Common myeloid progenitor, CD34-positive (primary cell): ENCODE data around the gene UCK1.

ENCODE experiments used
- CTCF ChIA-PET: fragments of 350-600 bp; sonication (Branson Sonifier 250); formaldehyde crosslinking; loops from one replicate; lab custom pipeline; 2021; ENCODE audit warnings: antibody characterized with exemption; lab: Charles Lee
- POLR2A ChIA-PET: fragments of 350-600 bp; sonication (Branson Sonifier 250); formaldehyde crosslinking; loops from one replicate; lab custom pipeline; 2021; ENCODE audit warnings: antibody characterized with exemption; lab: Charles Lee
- DNase-seq, 3 donors: peaks; one replicate each; pipeline versions ENCODE4 v3.0.0 to v3.0.0-alpha.2; 2013
- H3K27ac ChIP-seq, 2 experiments: 1 replicate in 1 of 2; 2 replicates in 1 of 2; pipeline ENCODE4 v1.7.0; 2013; ENCODE audit warnings: inconsistent platforms in 2 of 2, low read length in 2 of 2, mild to moderate bottlenecking in 2 of 2, low read depth in 1 of 2, moderate library complexity in 1 of 2; ENCODE audit not compliant: severe bottlenecking in 2 of 2, insufficient read depth in 1 of 2, poor library complexity in 1 of 2
- H3K27me3 ChIP-seq, 5 experiments: replicated peaks in 2 of 5; 1 replicate in 3 of 5; 2 replicates in 2 of 5; pipeline versions ENCODE4 v1.6.1 to v1.7.0; 2013; ENCODE audit warnings: low read length in 4 of 5, mild to moderate bottlenecking in 2 of 5, moderate library complexity in 2 of 5, inconsistent platforms in 1 of 5; ENCODE audit not compliant: insufficient read depth in 5 of 5, control insufficient read depth in 4 of 5
- H3K36me3 ChIP-seq, 4 experiments: 1 replicate in 2 of 4; 2 replicates in 2 of 4; pipeline versions ENCODE4 v1.6.1 to v1.7.0; 2013; ENCODE audit warnings: low read length in 3 of 4, control low read depth in 1 of 4, mild to moderate bottlenecking in 1 of 4; ENCODE audit not compliant: control insufficient read depth in 4 of 4, insufficient read depth in 4 of 4
- H3K4me1 ChIP-seq, 4 experiments: 1 replicate in 3 of 4; 2 replicates in 1 of 4; pipeline versions ENCODE4 v1.6.1 to v1.7.1; 2013; ENCODE audit warnings: low read length in 3 of 4, mild to moderate bottlenecking in 3 of 4, control low read depth in 1 of 4, inconsistent platforms in 1 of 4, moderate library complexity in 1 of 4; ENCODE audit not compliant: control insufficient read depth in 4 of 4, insufficient read depth in 4 of 4; ENCODE audit errors: control extremely low read depth in 1 of 4
- H3K4me3 ChIP-seq, 7 experiments: 1 replicate in 4 of 7; 2 replicates in 3 of 7; pipeline versions ENCODE4 v1.5.1 to v1.7.0; 2013; ENCODE audit warnings: mild to moderate bottlenecking in 7 of 7, low read length in 6 of 7, moderate library complexity in 6 of 7, inconsistent platforms in 2 of 7, low read depth in 2 of 7, control low read depth in 1 of 7; ENCODE audit not compliant: insufficient read depth in 4 of 7, control insufficient read depth in 1 of 7; ENCODE audit errors: extremely low read depth in 1 of 7
- H3K9me3 ChIP-seq, 5 experiments: 1 replicate in 4 of 5; 2 replicates in 1 of 5; pipeline versions ENCODE4 v1.6.1 to v1.7.1; 2013; ENCODE audit warnings: low read length in 4 of 5, mild to moderate bottlenecking in 2 of 5, inconsistent platforms in 1 of 5, low read depth in 1 of 5, moderate library complexity in 1 of 5; ENCODE audit not compliant: control insufficient read depth in 4 of 5, insufficient read depth in 2 of 5; ENCODE audit errors: control extremely low read depth in 1 of 5
- WGBS: methylation state at CpG from one replicate; pipeline ENCODE4 v1.1.5; 2013; ENCODE audit not compliant: insufficient coverage; 5-methylcytosine and 5-hydroxymethylcytosine counted together

UCK1 gene

GRCh38 chr9:131499254-131499767, 31.8 kb downstream of the UCK1 start:
- Histone ChIP-seq H3K27me3 (no peaks in the 10 kb centered on the region), H3K36me3 (peaks cover 9 to 60% (median 52%) of the 10 kb centered on the region in 4 experiments), H3K4me1 (peaks cover 0 to 28% (median 19%) of the 10 kb centered on the region in 4 experiments), H3K9me3 (no peaks in the 10 kb centered on the region), H3K4me3 (no peak overlapping the region), H3K27ac (no peak overlapping the region)
- DNase-seq, result no peak
- ChIA-PET CTCF (interaction anchor here (0.7 kb wide), 1 partner anchor 11 kb away, joined by 4 read pairs; no protein-coding TSS in a partner anchor), POLR2A (interaction anchor here (0.9 kb wide), 1 partner anchor 19 kb away, joined by 3 read pairs; no protein-coding TSS in a partner anchor)
- WGBS, result 95% methylated on average over 7 of the region's 7 CpGs

- peaks cover 16 to 84% (median 73%) of the 10 kb centered on the region in 4 experiments for H3K36me3 ChIP-seq
- CTCF ChIA-PET, result interaction anchor here (1.4 kb wide), 3 partner anchors 9 to 95 kb away, joined by 3 read pairs; no protein-coding TSS in a partner anchor
- H3K27me3 ChIP-seq, result no peaks in the 10 kb centered on the region
- no peak overlapping the region for H3K4me3 ChIP-seq
- H3K4me1 ChIP-seq, result peaks cover 0 to 9% (median 4%) of the 10 kb centered on the region in 4 experiments
- DNase-seq, result no peak
- H3K27ac ChIP-seq, result no peak overlapping the region
- WGBS, result 92% methylated on average over 9 of the region's 10 CpGs
- no peaks in the 10 kb centered on the region for H3K9me3 ChIP-seq
- POLR2A ChIA-PET, result no interaction called here
These were observed 34.1 kb downstream of the UCK1 start for GRCh38 chr9:131496844-131497405.

GRCh38 chr9:131495785-131496184, 35.3 kb downstream of the UCK1 start:
- POLR2A ChIA-PET, result no interaction called here
- no peak for DNase-seq
- CTCF ChIA-PET, result interaction anchor here (0.6 kb wide), 1 partner anchor 32 kb away, joined by 8 read pairs; no protein-coding TSS in a partner anchor
- H3K36me3 ChIP-seq, result peaks cover 20 to 95% (median 83%) of the 10 kb centered on the region in 4 experiments
- 97% methylated on average over 22 of the region's 22 CpGs for WGBS
- peaks cover 0 to 1% (median under 1%) of the 10 kb centered on the region in 4 experiments for H3K4me1 ChIP-seq
- H3K27me3 ChIP-seq, result no peaks in the 10 kb centered on the region
- H3K9me3 ChIP-seq, result no peaks in the 10 kb centered on the region
- no peak overlapping the region for H3K4me3 ChIP-seq
- no peak overlapping the region for H3K27ac ChIP-seq

- H3K9me3 ChIP-seq, result no peaks in the 10 kb centered on the region
- DNase-seq, result no peak
- H3K36me3 ChIP-seq, result peaks cover 26 to 99% (median 87%) of the 10 kb centered on the region in 4 experiments
- H3K27me3 ChIP-seq, result no peaks in the 10 kb centered on the region
- WGBS, result 99% methylated on average over 22 of the region's 22 CpGs
- H3K4me3 ChIP-seq, result no peak overlapping the region
- H3K27ac ChIP-seq, result no peak overlapping the region
- ChIA-PET POLR2A (no interaction called here), CTCF (no interaction called here)
- no peaks in the 10 kb centered on the region for H3K4me1 ChIP-seq
These were observed 36.7 kb downstream of the UCK1 start for GRCh38 chr9:131494296-131494870.

- WGBS, result 100% methylated on average over 6 of the region's 6 CpGs
- CTCF ChIA-PET, result no interaction called here
These were observed 39.0 kb downstream of the UCK1 start for GRCh38 chr9:131492070-131492469.

GRCh38 chr9:131491001-131491710, 39.9 kb downstream of the UCK1 start:
- Histone ChIP-seq H3K27me3 (no peaks in the 10 kb centered on the region), H3K27ac (no peak overlapping the region), H3K36me3 (peaks cover 19 to 100% (median 83%) of the 10 kb centered on the region in 4 experiments), H3K4me1 (no peaks in the 10 kb centered on the region), H3K4me3 (no peak overlapping the region), H3K9me3 (no peaks in the 10 kb centered on the region)
- no peak for DNase-seq
- ChIA-PET POLR2A (no interaction called here), CTCF (no interaction called here)
- WGBS, result 96% methylated on average over 18 of the region's 20 CpGs

More at GRCh38 chr9:131492070-131492469, 39.0 kb downstream of the UCK1 start:
- H3K4me3 ChIP-seq, result no peak overlapping the region
- H3K27me3 ChIP-seq, result no peaks in the 10 kb centered on the region
- H3K27ac ChIP-seq, result no peak overlapping the region
- H3K9me3 ChIP-seq, result no peaks in the 10 kb centered on the region
- POLR2A ChIA-PET, result no interaction called here
- DNase-seq, result no peak
- no peaks in the 10 kb centered on the region for H3K4me1 ChIP-seq
- peaks cover 19 to 100% (median 85%) of the 10 kb centered on the region in 4 experiments for H3K36me3 ChIP-seq
